Activated CD8-positive, alpha-beta memory T cell treated with anti-CD3 and anti-CD28 coated beads for 36 hours (primary cell): ENCODE measurements around the gene NUSAP1. TPM values are rescaled to one million over a fixed set of nuclear protein-coding genes. Genes with fewer than 3 reads are reported as not detected.

Source experiments
- total RNA-seq, 2 experiments: library from RNA; stranded (reverse); gene quantifications; one replicate each; pipeline ENCODE4 v1.2.3, GENCODE V29; 2021

The NUSAP1 gene
- total RNA-seq, 2 experiments from 2014 or later: 118 to 126 TPM

Other genes starting within 250 kb of the NUSAP1 start
- gene INO80, start 216.6 kb upstream of the NUSAP1 start, total RNA-seq: 10 to 100 TPM; 27.3 to 29.2 TPM
- gene EXD1, start 102.1 kb upstream of the NUSAP1 start, total RNA-seq: not detected
- 10 to 100 TPM; 43.7 to 45.2 TPM for gene CHP1, start 101.6 kb upstream of the NUSAP1 start, total RNA-seq
- gene OIP5, start 290 bp upstream of the NUSAP1 start, total RNA-seq: 10 to 100 TPM; 18.7 to 19.9 TPM
- 10 to 100 TPM; 18.1 to 19.6 TPM for gene NDUFAF1, start 69.6 kb downstream of the NUSAP1 start, total RNA-seq
- 10 to 100 TPM; 28.3 to 33.8 TPM for gene RTF1, start 84.2 kb downstream of the NUSAP1 start, total RNA-seq
- under 1 TPM; 0.55 to 0.57 TPM for gene ITPKA, start 161.0 kb downstream of the NUSAP1 start, total RNA-seq
- under 1 TPM; 0.10 to 0.11 TPM for gene LTK, start 180.9 kb downstream of the NUSAP1 start, total RNA-seq
- 10 to 100 TPM; 64.1 to 68.5 TPM for gene RPAP1, start 211.4 kb downstream of the NUSAP1 start, total RNA-seq
- 1 to 10 TPM; 1.8 to 2.2 TPM for gene TYRO3, start 226.3 kb downstream of the NUSAP1 start, total RNA-seq